ENCODE measurements around the gene LRFN3.

DNA sequence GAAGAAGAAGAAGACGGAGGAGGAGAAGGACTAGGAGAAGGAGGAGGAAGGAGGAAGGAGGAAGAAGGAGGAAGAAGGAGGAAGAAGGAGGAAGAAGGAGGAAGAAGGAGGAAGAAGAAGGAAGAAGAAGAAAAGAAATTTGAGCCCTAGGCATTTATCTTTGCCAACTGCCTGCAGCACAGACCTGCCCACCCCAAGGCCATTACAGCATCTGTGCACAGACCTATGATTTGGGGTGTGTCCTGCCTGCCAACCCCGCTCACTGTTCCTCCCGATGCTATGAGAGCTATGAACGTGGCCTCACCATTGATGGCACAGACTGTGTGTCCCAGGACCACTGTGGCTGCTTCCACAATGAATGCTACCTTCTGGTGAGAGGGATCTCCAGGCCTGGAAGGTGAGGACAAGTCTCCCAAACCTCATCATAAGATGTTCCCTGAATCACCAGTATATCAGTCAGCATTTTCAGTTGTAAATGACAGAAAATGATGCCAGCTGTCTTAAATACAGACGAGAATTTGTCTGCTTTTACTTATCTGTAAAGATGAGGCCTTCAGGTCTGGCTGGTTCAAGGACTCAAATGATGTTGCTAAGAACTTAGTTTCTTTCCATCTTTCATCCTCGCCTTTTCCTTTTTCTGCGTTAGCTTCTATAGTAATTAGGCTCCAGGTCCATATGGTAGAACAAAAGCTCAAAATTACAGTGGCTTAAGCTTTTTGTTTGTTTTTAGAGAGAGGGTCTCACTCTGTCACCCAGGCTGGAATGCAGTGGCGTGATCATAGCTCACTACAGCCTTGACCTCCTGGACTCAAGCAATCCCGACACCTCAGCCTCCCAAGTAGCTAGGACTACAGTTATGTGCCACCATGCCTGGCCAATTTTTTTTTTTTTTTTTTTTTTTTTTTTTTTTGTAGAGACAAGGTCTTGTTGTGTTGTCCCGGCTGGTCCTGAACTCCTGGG, 54.9 kb downstream of the LRFN3 start:
- TF ChIP-seq POLR2A (IDR thresholded peaks at IDR 0.05; ENCODE audit: low read length) = no peak
- TF ChIP-seq GATA1 (IDR thresholded peaks at IDR 0.05; ENCODE audit: low read depth, low read length) = no peak
